KMS-11 (cell line): ENCODE results near the gene KYAT1.

ENCODE experiments used
- H2AFZ ChIP-seq: fragments of 200-600 bp; sonication (generic); 2 replicates; pipeline ENCODE4 v1.6.1; 2016; ENCODE audit warnings: antibody characterized with exemption, mixed run types, low read depth
- H3K27ac ChIP-seq: fragments of 200-600 bp; sonication (generic); 2 replicates; pipeline ENCODE4 v1.6.1; 2016; ENCODE audit warnings: mild to moderate bottlenecking, mixed run types
- H3K27me3 ChIP-seq: fragments of 200-600 bp; sonication (generic); 2 replicates; pipeline ENCODE4 v1.6.1; 2017; ENCODE audit warnings: mild to moderate bottlenecking, low read depth, mixed run types, moderate library complexity; ENCODE audit not compliant: insufficient read depth
- H3K36me3 ChIP-seq: fragments of 200-600 bp; sonication (generic); 2 replicates; pipeline ENCODE4 v1.6.1; 2017; ENCODE audit warnings: mild to moderate bottlenecking, mixed run types; ENCODE audit not compliant: insufficient read depth
- H3K4me1 ChIP-seq: fragments of 200-600 bp; sonication (generic); 2 replicates; pipeline ENCODE4 v1.6.1; 2016; ENCODE audit warnings: mild to moderate bottlenecking, low read depth, mixed run types; ENCODE audit not compliant: poor library complexity, severe bottlenecking
- H3K4me2 ChIP-seq: fragments of 200-600 bp; sonication (generic); 2 replicates; pipeline ENCODE4 v1.7.0; 2016; ENCODE audit warnings: mild to moderate bottlenecking, mixed run types
- H3K4me3 ChIP-seq: fragments of 200-600 bp; sonication (generic); IDR thresholded peaks from 2 replicates; pipeline ENCODE4 v1.6.1; 2017; ENCODE audit warnings: low read depth, low read length, mixed read lengths; ENCODE audit not compliant: insufficient read depth
- H3K79me2 ChIP-seq: fragments of 200-600 bp; sonication (generic); 2 replicates; pipeline ENCODE4 v1.6.1; 2016; ENCODE audit warnings: low read depth, mixed run types; ENCODE audit not compliant: insufficient read depth
- H3K9ac ChIP-seq: fragments of 200-600 bp; sonication (generic); 2 replicates; pipeline ENCODE4 v1.6.1; 2016; ENCODE audit warnings: mild to moderate bottlenecking, mixed run types
- H4K20me1 ChIP-seq: fragments of 200-600 bp; sonication (generic); 2 replicates; pipeline ENCODE4 v1.6.1; 2016; ENCODE audit warnings: mild to moderate bottlenecking, mixed run types; ENCODE audit not compliant: insufficient read depth
- TF ChIP-seq, protein P1 (sequence below): fragments of 200-600 bp; sonication (generic); conservative IDR thresholded peaks from 2 replicates; pipeline ENCODE4 v1.6.1; 2017; ENCODE audit warnings: low read depth, mild to moderate bottlenecking, antibody characterized with exemption, low read length, moderate library complexity, mixed read lengths

The KYAT1 gene

DNA sequence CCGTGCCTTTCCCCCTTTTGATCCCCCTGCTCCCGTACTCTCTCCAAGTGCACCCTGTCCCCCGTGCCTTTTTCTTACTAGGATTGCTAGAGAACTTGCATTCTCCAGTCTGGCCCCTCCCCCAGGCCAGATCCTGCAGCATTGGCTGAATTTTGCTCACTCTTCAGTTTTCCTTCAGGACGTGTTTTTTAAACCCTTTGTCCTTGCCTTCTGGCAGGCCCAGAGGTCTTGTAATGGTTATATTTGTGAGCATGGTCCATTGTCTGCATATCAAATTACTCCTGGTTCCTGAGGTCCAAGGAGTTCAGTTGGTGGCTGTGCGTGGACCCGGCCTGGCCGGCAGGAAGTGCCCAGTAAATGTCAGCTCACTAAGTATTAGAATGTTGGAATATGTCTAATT is 94.1 kb downstream of the KYAT1 start:
- TF ChIP-seq, protein P1, sequence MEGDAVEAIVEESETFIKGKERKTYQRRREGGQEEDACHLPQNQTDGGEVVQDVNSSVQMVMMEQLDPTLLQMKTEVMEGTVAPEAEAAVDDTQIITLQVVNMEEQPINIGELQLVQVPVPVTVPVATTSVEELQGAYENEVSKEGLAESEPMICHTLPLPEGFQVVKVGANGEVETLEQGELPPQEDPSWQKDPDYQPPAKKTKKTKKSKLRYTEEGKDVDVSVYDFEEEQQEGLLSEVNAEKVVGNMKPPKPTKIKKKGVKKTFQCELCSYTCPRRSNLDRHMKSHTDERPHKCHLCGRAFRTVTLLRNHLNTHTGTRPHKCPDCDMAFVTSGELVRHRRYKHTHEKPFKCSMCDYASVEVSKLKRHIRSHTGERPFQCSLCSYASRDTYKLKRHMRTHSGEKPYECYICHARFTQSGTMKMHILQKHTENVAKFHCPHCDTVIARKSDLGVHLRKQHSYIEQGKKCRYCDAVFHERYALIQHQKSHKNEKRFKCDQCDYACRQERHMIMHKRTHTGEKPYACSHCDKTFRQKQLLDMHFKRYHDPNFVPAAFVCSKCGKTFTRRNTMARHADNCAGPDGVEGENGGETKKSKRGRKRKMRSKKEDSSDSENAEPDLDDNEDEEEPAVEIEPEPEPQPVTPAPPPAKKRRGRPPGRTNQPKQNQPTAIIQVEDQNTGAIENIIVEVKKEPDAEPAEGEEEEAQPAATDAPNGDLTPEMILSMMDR, result no peak
- Histone ChIP-seq H3K9ac (peak overlapping the region; percentile 51; the same call in 1 of the 2 replicates), H3K4me2 (peak overlapping the region; percentile 99), H3K27ac (0 out of 2 replicates have a peak overlapping the region, but pooled peaks have one; percentile 18), H3K4me3 (no peak overlapping the region), H2AFZ (peak overlapping the region; percentile 93; the same call in 1 of the 2 replicates), H3K79me2 (peaks cover 13% of the 10 kb centered on the region; the same call in 1 of the 2 replicates), H3K36me3 (no peaks in the 10 kb centered on the region), H3K4me1 (peaks cover 19% of the 10 kb centered on the region), H3K27me3 (no peaks in the 10 kb centered on the region), H4K20me1 (no peaks in the 10 kb centered on the region)

DNA sequence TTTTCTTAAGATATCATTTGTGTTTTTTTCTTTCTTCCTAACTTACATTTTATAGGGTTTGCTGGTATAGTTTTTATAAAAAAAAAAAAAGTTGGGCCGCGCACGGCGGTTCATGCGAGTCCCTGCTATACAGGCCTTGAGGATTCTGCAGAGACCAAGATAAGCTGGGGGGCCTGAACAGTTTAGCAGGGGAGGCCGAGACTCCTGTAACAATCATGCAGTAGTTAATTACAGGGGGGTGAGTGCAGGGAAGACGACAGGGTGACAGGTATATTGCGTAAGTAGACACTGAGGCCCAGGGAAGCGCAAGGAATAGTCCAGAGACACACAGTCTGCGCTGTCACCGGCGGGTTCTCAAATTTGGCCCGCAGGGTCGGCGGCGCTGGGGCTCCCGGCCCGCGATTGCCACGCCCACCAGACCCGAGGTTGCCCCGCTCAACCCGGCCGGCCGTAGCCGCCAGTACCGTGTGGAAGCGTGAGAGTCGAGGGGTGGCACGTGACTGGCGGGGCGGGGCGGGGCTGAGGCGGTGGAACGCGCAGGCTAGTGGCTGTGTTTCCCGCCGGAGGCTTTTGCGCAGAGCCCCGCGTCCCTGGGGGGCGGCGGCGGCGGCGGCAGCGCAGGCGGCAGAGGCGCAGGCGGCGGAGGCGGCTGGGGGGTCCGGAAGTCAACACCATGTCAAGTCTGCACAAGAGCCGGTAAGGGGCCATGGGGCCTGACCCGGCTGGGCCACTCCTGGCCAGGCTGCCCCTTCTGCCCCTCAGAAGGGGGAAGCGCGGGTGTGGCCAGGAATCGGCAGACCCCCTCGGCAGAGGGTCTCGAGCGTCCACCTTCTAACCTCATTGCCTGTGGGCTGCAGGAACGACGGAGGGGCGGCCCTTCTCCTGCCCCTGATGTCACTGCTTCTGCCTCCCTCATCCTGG is 94.8 kb downstream of the KYAT1 start, which contains the start of gene TBC1D13:
Gene TBC1D13 (plus strand): TSS at position 573 of the 921 bp plus-strand sequence. CDS start 101 bp downstream, at position 674.
- H3K9ac ChIP-seq, result peak within 1 kb of the TSS; percentile 51; the same call in 1 of the 2 replicates
- H3K4me2 ChIP-seq, result peak within 1 kb of the TSS; percentile 99
- 0 out of 2 replicates have a peak within 1 kb of the TSS, but pooled peaks have one; percentile 18 for H3K27ac ChIP-seq
- peak within 1 kb of the TSS; percentile 93 for H2AFZ ChIP-seq
- H3K27me3 ChIP-seq, result no peaks in the 10 kb centered on the region
- TF ChIP-seq, protein P1, result no peak
- no peak within 1 kb of the TSS for H3K4me3 ChIP-seq
- peaks cover 19% of the 10 kb centered on the region for H3K4me1 ChIP-seq
- H3K36me3 ChIP-seq, result no peaks in the 10 kb centered on the region
- H3K79me2 ChIP-seq, result peaks cover 13% of the 10 kb centered on the region; the same call in 1 of the 2 replicates
- no peaks in the 10 kb centered on the region for H4K20me1 ChIP-seq

DNA sequence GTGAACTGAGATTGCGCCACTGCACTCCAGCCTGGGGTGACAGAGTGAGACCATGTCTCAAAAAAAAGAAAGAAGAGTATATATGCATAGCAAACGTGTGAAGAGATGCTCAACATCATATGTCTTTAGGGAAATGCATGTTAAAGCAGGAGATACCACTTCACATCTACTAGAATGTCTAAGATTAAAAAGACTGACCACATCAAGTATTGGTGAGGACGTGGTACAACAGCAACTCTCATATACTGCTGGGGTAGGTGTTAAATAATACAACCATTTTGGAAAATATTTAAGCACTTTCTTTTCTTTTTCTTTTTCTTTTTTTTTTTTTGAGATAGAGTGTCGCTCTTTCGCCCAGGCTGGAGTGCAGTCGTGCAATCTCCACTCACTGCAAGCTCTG is 96.3 kb downstream of the KYAT1 start:
- H2AFZ ChIP-seq, result no peak overlapping the region
- TF ChIP-seq, protein P1, result no peak
- no peak overlapping the region for H3K9ac ChIP-seq
- no peaks in the 10 kb centered on the region for H4K20me1 ChIP-seq
- no peaks in the 10 kb centered on the region for H3K36me3 ChIP-seq
- H3K4me2 ChIP-seq, result no peak overlapping the region
- no peaks in the 10 kb centered on the region for H3K27me3 ChIP-seq
- peaks cover 13% of the 10 kb centered on the region; the same call in 1 of the 2 replicates for H3K79me2 ChIP-seq
- no peak overlapping the region for H3K4me3 ChIP-seq
- H3K4me1 ChIP-seq, result peaks cover 19% of the 10 kb centered on the region
- H3K27ac ChIP-seq, result no peak overlapping the region
